Measurements from ENCODE around the gene SSRP1.
A peak's percentile ranks its signal among the peaks of the same experiment; 100 is the strongest.
"Not testable (repeated sequence)": the region's sequence is repeated elsewhere in the genome, so short reads cannot be mapped to it uniquely, and the experiment has no call there.

The SSRP1 gene, protein sequence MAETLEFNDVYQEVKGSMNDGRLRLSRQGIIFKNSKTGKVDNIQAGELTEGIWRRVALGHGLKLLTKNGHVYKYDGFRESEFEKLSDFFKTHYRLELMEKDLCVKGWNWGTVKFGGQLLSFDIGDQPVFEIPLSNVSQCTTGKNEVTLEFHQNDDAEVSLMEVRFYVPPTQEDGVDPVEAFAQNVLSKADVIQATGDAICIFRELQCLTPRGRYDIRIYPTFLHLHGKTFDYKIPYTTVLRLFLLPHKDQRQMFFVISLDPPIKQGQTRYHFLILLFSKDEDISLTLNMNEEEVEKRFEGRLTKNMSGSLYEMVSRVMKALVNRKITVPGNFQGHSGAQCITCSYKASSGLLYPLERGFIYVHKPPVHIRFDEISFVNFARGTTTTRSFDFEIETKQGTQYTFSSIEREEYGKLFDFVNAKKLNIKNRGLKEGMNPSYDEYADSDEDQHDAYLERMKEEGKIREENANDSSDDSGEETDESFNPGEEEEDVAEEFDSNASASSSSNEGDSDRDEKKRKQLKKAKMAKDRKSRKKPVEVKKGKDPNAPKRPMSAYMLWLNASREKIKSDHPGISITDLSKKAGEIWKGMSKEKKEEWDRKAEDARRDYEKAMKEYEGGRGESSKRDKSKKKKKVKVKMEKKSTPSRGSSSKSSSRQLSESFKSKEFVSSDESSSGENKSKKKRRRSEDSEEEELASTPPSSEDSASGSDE

DNA sequence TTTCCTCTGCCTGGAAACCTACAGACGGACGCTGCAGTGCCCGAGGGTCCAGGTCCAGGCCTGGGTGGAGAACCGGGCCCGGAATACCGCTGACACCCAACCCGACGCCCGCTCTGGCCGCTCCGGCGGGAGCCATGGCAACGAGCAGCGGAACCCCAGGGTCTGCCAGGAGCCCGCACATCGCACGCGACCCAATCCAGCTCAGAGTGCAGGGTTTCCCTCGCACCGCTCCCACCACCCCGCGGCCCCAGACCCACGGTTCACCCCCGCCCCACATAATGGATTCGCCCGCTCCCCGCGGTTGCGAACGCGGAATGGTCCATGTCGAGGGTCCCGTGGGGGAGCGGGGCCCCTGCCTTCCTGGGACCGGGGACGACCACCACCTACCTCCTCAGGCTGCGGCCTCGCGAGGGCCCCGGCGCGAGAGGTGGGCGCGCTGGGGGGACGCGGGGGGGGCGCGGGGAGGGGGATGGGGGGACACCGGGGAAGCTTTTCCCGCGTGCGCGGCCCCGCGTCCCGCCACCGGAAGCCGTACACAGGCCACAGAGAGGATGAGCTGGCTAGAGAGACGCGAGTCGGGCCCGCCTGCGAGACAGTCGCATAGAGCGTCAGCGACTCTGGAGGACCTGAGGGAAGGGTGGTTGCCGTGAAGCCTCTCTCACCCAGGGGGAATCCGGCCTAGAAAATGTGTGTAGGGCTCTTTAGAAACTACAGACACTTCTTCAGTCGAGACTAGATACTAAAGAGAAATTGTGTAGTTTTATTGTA lies at the start of gene SSRP1:
SSRP1 (minus strand) TSS at position 550 of the 768 bp plus-strand sequence. CDS start 771 bp downstream, outside the sequence.
- DNase-seq = peak; percentile 89

DNA sequence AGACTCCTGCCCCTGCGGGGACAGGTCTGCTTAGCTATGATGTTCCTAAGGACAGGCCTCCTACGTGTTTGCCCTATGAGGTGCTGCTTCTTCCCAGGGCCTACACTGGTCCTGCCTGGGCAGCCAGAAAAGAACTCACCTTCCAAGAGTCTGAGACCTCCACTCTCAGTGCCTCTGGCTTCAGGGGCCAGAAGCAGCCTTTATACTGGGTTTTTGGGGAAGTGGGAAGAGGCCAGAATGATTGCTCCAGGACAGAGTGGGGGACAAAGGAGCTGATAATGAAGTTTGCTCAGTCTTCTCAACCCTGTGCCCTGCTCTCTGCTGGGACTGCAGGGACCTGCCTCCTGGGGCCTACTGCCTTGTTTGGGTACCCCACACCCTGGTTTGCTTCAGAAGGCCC lies 45.3 kb upstream of the SSRP1 start, which contains the start of gene PRG3:
PRG3 (minus strand) TSS at position 176 of the 400 bp plus-strand sequence. CDS start 442 bp downstream, outside the sequence.
- DNase-seq = no peak

DNA sequence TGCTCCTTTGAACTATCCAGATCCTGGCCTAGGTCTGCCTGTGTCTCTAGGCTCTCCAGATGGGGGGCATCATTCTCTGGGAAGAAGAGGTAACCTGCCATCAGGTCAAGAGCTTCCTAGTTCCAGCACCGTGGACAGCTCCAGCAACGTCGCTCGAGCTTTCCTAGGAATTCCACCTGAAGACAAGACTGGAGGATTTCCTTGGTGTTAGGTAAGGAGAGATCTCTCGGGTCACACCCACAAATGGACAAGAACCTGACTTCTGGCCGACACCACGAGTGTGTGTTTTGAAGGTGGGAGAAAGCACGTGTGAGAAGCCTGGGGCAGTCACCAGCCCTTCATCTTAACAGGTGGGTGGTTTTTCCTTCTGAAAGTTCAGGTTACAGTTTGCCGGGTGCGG lies 44.0 kb upstream of the SSRP1 start:
- no peak for DNase-seq

DNA sequence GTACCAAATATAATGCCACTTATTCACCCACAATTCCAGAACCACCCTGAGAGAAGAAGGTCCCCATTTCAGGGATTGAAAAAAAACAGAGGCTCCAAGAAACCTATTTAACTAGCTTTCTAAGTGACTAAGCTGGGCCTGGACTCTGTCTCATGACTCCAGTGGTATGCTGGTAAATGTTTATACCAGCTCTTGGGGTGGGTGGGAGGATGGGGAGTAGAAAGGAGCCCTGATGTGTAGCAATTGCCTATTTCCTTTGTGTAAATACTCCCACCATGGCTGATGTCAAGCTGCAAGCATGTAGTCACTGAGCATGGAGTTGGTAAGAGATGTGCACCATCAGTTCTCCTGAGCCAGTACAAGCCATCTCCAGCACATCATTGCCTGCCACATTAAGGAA lies 42.5 kb upstream of the SSRP1 start:
- DNase-seq = no peak

DNA sequence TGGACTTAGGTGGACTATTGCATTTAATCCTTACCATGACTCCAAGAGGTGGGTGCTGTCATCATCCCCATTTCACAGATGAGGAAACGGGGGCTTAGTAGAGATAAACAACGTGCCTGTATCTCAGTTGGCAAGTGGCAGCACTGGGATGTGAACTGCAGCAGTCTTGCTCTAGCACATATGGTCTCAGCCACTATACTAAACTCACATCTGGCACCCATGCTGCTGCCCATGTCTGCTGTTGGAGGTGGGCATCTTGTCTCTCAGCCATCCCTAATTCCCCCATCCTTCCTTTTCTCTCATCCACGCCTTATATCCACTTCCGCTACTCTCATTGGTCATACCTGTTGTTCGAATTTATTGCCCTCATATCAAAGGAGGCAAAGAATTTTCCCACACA lies 41.4 kb upstream of the SSRP1 start:
- DNase-seq = no peak

DNA sequence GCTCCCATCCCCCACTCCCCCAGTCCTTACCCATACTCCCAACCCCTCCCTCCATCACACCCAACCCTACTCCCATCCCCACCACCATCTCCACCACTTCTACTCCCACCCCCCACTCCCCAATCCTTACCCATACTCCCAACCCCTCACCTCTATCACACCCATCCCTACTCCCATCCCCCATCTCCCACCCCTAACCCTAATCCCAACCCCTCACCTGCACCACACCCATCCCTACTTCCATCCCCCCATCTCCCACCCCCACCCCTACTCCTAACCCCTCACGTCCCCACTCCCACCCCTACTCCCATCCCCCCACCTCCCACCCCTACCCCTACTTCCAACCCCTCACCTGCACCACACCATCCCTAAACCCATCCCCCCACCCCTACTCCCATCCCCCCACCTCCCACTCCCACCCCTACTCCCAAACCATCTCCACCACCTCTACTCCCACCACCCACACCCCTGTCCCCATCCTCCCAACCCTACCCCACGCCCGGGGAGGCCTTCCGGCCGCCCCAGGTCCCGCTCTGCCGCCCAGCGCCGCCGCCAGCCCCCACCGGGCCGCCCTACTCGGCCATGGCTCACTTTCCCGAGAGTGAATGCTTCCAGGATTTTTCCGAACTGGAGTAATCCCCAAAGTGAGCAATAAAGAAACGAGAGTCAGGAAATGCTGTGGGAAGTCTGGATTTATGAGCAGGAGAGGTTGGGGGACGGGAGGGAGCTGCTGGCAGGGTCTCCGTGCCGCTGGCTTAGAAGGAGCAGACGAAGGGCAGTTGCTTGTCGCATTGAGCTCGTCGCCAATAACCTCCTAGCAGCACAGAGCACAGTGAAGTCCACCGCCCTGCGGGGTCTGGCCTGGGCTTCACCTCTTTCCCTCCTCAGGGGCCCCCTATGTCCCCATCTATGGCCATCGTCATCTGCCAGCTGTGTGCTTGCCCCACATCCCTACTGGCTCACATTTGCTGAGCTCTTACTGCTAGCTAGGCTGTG lies 40.7 kb upstream of the SSRP1 start:
- no peak for DNase-seq

DNA sequence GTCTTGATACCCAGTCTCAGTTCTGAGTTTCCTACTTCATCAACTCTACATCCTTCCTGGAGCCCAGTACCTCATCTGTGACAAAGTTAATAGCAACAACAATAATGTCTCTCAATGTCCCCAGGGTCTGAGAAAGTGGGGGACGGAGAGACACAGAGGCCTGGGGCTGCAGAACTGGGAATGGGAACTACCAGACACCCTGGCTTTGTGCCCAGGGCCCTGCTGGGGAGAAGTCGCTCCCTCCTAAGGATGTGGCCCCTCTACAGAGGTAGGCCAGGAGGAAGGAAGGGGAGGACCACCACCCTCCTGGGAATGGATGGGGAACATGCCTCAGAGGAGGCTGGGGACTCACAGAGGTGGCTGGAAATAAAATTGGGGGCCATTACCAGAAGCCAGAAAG lies 39.8 kb upstream of the SSRP1 start:
- DNase-seq = no peak

DNA sequence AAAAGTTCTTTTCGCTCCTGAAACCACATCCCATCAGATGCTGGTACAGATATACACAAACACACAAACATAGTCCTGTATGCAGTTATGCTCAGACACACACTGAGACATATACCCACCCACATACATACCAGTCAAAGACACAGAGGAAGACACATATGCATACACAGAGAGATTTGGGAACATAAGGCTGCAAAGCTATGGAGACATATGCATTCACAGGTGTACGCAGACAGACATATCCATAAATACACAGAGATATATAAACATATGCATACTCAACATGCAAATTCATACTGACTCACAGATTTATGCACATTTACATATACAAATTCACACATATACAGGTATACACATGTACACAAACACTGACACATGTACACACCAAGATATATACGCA lies 39.3 kb upstream of the SSRP1 start:
- DNase-seq = no peak

DNA sequence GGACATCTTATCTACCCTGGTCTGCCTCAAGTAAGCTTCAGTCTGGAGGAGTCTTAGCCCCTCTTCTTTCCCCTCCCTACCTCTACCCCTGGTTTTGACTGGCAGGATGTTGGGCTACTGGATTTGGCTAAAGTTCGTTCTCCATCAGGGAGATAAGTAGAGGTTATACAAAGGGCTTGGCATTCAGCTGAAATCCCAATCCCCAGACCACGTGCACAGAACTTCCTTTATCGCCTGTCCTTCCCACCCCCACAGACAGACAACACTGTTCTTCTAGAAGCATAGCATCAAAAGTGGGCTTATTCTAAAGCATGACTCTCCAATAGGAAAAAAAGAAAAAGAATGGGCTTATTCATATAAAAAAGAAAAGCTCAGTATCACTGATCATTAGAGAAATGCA lies 37.5 kb upstream of the SSRP1 start:
- DNase-seq = no peak

DNA sequence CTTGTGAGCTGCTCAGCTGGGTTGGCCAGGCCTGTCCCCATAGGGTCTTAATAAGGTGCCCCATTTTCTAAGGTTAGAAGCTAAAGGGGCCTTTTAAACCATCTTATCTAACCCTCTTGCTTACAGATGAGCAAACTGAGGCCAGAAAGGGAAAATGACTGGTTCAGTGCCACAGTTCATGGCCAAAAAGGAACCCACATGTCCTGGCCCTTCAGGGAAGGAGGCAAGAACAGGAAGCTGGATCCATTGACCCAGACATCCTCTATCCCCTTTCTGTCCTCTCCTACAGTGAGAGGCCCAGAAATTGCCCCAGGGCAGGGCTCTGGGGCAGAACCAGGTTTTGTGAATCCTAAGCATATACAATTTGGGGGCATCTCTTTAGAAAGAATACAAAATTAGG lies 35.2 kb upstream of the SSRP1 start:
- no peak for DNase-seq

DNA sequence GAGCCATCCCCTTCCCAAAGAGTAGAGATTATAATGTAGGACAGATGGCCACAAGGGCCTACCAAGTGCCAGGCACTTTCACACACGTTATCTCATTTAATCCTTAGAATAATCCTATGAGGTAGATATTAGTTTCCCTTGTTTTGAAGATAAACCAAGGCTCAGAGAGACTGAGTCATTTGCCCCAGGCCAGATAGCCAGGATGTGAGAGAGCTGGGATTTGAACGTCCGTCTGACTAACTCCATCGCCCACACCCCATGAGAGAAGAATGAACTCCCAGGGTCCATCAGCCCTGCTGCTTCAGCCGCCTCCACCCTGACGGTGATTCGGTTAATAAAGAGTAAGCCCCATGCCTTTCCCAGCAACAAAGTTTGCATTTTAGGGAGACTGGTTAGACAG lies 34.6 kb upstream of the SSRP1 start:
- DNase-seq = no peak

DNA sequence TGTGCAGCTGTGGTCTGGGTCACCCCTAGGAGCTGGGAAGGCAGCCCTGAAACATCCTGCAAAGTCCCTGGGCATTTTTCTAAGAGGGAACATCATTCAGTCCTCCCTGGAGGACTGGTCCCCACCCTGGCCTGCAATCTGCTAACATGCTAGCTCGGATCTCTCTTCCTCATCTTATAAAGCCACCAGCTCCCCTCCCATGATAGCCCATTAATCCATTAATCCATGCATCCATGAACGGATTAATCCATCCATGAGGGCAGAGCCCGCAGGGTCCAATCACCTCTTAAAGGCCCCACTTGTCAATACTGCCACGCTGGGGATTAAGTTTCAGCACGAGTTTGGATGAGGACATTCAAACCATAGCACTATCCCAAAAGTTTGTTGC lies 33.1 kb upstream of the SSRP1 start:
- no peak for DNase-seq

DNA sequence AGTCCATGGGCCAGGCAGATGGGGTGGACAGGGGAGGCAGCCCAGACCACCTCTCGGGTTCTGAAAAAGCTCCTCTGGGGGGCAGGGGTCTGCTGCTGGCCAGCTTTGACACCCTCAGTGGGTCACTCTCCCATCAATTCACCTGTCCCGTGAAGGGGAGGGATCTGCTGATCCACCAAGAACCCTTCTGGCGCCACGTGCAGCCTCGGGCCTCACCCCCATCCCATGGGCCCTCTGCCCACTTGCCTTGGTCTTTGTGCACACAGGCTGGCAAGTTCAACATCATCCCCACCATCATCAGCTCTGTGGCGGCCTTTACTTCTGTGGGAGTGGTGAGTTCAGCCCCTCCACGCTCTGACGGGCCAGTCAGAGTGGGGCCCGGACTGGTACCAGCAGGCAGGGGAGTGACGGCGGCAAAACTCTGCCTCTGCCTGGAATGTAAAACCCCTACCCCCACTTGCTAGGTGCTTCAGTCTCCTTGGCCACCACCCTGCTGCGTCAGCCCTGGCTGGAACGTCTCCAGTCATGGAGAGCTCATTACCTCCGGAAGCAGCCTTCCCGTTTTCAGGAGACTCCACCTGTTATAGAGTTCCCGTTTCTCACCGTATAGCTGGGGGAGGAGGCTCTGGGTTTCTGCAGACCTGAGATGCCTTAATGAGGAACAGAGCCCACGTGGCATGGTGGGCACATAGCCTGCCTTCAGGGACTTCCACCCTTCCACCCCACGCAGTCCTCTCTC lies 32.6 kb upstream of the SSRP1 start:
- no peak for DNase-seq

DNA sequence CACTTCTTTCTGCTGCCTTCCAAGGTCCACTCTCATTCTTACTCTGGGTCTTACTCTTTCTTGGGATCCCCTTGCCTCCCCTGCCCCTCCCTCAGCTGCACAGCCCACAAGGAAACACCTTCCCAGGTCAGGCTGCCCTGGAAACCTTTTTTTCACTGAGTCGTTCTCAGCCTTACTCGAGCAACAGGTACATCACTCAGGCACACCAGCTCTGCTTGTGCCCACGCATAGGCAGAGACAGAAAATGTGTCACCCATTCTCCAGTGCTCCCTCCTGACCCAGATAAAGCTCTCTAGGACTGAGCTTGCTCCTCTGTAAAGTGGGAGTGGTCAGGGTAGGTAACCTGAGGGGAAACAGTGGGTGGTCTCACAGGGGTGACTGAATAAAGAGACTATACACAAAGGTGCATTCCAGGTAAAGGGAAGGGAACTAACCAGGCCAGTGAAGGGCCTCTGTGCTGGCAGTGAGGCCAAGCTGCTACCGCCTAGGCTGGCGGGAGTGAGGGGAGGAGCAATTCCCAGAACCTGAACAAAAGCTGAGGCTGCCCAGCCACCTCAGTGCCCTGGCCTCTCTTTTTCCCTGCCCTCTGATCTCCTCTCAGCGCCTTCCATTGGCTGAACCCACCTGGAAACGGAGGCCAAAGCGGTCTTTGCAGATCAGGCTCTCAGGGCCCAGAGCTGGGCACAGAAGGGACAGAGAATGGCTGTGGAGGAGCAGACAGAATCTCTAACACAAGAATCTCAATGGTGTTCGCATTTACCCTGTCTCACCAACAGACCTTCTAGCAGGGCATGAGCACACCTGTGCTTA lies 29.4 kb upstream of the SSRP1 start:
- DNase-seq = no peak

DNA sequence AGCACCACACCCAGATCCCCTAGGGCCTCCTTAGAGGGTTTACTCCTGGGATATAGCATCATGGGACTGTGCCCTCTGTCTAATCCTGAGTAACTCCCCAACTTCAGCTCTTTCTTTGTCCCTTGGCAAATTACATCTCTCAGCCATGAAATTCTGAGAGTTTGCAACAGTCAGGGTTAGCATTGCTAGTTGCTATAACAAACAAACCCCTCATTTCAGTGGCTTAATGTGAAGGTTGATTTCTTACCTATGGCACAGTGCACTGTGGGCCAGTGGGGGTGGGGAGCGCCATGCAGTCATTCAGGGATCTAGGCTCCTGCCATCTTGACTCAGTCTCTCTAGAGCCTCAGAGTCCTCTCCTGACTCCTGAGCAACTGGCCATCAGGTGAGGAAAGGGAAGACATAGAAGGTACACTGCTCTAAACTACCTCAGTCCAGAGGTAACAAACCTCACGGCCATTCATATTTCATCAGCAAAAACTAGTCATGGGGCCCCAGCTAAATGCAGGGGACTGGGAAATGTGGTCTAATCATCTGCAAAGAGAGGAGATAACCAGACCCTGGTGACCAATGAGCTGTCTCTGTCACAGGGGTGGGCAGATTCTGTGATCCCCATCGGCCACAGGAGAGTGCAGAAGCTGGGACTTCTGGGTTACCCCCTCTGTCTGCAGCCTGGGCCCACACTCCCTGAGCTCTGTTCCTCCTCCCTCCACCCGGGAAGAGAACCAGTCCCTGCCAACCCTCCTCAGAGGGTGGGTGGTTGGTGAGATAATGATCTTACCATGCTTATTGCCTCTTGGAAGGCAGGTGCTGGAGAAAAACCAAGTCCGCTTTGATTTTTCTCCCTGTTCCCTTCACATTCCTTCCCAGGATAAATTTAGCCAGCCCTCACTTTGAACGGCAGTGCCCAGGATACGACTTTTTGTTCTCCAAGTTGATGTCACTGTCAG lies 27.7 kb upstream of the SSRP1 start:
- DNase-seq = no peak

DNA sequence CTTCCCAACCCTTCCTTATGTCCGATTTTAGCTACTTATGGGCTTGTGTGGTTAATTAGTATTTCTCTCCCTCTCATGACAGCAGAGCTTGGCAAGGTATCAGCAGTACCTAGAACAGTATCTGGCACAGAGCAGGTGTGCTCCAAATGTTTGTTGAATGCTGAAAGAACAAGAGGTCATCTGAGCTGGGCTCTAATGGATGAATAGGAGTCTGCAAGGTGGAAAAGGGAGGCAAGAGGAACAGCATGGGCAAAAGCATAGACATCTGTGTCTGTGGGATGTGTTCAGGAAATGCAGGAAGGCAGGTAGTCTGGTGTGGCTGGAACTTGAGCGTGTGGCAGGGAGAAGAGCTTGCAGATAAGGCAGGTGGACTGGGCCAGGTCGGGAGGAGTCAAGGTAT lies 26.2 kb upstream of the SSRP1 start:
- no peak for DNase-seq

DNA sequence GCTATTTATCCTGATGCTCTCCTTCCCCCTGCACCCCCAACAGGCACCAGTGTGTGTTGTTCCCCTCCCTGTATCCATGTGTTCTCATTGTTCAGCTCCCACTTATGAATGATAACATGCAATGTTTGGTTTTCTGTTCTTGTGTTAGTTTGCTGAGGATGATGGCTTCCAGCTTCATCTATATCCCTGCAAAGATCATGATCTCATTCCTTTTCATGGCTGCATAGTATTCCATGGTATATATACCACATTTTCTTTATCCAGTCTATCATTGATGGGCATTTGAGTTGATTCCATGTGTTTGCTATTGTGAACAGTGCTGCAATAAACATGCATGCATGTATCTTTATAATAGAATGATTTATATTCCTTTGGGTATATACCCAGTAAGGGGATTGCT lies 25.7 kb upstream of the SSRP1 start:
- not testable (repeated sequence) for DNase-seq

DNA sequence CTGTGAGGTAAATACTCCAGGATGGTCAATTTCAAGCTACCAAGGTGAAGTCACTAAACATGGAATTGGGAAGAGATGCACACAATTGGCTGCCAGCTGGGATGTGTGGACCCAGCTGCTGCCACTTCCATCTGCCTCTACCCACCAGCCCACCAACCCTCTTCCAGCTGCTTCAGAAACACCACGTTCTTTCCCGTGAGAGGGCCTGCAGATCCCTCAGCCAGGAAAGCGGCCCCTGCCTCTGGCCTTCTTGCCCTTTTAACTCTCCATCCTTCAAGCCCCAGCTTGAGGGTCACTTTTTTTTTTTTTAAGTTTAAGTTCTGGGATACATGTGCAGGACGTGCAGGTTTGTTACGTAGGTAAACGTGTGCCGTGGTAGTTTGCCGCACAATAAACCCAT lies 25.3 kb upstream of the SSRP1 start:
- DNase-seq = no peak

DNA sequence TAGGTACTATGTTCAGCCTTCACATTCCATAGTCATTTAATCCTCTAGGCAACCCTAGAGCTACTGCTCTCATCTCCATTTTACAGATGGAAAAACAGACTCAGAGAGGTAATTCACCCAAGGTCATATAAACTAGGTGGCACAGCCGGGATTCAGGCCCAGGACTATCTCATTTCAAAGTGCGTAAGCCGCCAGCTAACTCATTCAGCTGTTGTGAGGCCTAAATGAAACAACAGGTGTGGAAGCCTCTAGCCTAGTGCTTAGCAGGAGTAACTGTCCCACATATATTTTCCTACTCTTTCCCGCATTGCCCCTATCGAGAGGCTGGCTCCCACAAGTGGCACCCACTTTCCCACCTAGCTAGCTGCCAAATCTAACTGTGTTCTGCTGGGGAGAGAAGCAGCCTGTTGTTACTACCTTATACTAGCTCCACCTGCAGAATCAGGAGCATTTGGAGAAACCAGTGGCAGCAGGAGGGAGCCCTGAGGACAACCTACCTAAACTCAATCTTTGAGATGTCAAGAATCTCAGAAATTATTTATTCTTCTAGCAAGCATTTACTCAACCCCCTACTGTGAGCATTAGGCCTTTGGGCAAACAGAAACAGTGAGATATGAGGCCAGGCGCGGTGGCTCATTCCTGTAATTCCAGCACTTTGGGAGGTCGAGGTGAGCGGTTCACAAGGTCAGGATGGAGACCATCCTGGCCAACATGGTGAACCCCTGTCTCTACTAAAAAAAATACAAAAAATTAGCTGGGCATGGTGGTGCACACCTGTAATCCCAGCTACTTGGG lies 24.4 kb upstream of the SSRP1 start:
- DNase-seq = no peak
